Left ventricle myocardium inferior (tissue), 1 donor: ENCODE results near the gene RCSD1. TPM values are rescaled to one million over a fixed set of nuclear protein-coding genes. Genes with fewer than 3 reads are reported as not detected.

Experiments
- DNase-seq: peaks from one replicate; pipeline ENCODE4 v3.0.0-alpha.2; 2020
- H3K27ac ChIP-seq: fragments of 200-600 bp; replicated peaks from 2 replicates; pipeline ENCODE4 v1.8.0; 2021
- H3K27me3 ChIP-seq: fragments of 200-600 bp; 2 replicates; pipeline ENCODE4 v1.8.0; 2021; ENCODE audit warnings: low read depth
- H3K36me3 ChIP-seq: fragments of 200-600 bp; 2 replicates; pipeline ENCODE4 v1.8.0; 2021
- H3K4me1 ChIP-seq: fragments of 200-600 bp; 2 replicates; pipeline ENCODE4 v1.8.0; 2021
- H3K4me3 ChIP-seq: fragments of 200-600 bp; 2 replicates; pipeline ENCODE4 v1.8.0; 2021; ENCODE audit warnings: mild to moderate bottlenecking, moderate library complexity
- H3K9me3 ChIP-seq: fragments of 200-600 bp; replicated peaks from 2 replicates; pipeline ENCODE4 v1.8.0; 2021
- intact Hi-C: fragments of 100-400 bp; cut with micrococcal nuclease; formaldehyde crosslinking; loops from one replicate; pipeline ENCODE4 v1.11.0; 2022
- total RNA-seq: library from RNA; stranded (reverse); fragmentation: NEBNext Ultra II Directional; extraction: Animal tissue kit (Norgen Biotek cat#: 25700); gene quantifications from one replicate; pipeline ENCODE4 v1.2.1, GENCODE V29; 2021
- TF ChIP-seq, protein P1 (sequence below): fragments of 200-600 bp; IDR thresholded peaks from 2 replicates; pipeline ENCODE4 v1.8.0; 2021; ENCODE audit warnings: antibody characterized with exemption, mild to moderate bottlenecking, borderline replicate concordance
- donor health status: DM: no; HTN: yes; CAD: no; lungs with severe emphysema.

The RCSD1 gene
- total RNA-seq, 1 donor from 2014 or later = 42.7 TPM

DNA sequence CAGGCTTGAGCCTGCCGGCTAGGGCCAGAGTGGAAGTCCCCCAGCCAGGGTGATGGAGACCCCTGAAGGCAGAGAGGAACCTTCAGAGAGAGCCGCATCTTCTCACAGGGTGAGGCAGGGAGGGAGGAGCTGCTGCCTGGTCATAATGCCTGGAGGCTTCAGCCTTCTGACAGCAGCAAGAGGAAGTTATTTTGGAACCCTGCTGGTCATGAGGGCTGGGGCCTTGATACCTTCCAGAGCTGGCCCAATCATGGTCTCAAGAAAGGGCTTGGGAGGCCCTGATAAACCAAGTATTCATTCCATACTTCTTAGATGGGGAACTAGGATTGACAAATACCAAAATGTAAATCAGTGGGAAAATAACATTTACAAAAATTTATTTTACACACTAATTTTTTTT, 65.1 kb downstream of the RCSD1 start:
- H3K4me3 ChIP-seq = no peak overlapping the region
- no peak for DNase-seq
- TF ChIP-seq, protein P1, sequence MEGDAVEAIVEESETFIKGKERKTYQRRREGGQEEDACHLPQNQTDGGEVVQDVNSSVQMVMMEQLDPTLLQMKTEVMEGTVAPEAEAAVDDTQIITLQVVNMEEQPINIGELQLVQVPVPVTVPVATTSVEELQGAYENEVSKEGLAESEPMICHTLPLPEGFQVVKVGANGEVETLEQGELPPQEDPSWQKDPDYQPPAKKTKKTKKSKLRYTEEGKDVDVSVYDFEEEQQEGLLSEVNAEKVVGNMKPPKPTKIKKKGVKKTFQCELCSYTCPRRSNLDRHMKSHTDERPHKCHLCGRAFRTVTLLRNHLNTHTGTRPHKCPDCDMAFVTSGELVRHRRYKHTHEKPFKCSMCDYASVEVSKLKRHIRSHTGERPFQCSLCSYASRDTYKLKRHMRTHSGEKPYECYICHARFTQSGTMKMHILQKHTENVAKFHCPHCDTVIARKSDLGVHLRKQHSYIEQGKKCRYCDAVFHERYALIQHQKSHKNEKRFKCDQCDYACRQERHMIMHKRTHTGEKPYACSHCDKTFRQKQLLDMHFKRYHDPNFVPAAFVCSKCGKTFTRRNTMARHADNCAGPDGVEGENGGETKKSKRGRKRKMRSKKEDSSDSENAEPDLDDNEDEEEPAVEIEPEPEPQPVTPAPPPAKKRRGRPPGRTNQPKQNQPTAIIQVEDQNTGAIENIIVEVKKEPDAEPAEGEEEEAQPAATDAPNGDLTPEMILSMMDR = no peak
- peak overlapping the region; percentile 34 for H3K27ac ChIP-seq
- H3K9me3 ChIP-seq = no peaks in the 10 kb centered on the region
- H3K4me1 ChIP-seq = peaks cover 66% of the 10 kb centered on the region
- H3K36me3 ChIP-seq = peaks cover 88% of the 10 kb centered on the region
- no peaks in the 10 kb centered on the region for H3K27me3 ChIP-seq
- intact Hi-C loops = no loop called here

DNA sequence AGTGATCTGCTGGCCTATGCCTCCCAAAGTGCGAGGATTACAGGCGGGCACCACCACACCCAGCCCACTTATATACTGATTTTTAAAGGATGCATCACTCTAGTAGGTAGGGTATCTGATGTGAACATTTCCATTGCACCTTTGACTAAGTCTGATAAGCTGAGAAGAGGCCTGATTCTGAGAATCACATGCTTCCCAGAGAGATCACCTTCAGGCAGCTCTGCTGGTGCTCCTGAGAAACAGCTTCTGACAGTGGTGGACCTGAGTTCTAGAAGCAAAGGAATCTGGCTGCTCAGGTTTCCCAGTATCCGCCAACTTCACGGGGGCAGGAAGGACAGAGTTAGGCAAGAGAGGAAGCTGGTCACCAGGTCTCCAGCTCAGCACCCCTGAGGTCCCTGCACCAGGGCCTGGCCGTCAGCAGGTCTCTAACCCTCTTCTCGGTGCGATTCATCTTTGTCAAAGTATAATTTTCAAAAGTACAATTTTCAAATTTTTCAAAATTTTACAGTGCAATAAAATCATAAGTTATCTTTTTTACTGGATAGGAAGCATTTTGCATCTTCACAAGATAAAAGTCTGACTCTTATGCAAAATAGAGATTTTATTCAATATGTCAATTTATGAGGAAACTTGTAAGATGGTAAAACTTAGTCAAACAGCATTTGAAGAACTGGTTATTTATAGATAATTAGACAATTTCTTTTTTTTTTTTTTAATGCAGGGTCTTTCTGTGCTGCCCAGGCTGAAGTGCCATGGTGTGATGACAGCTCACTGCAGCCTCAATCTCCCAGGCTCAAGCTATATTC, 65.9 kb downstream of the RCSD1 start:
- H3K27me3 ChIP-seq = no peaks in the 10 kb centered on the region
- H3K27ac ChIP-seq = peak overlapping the region; percentile 34
- no peak for DNase-seq
- H3K4me1 ChIP-seq = peaks cover 69% of the 10 kb centered on the region
- intact Hi-C loops = no loop called here
- H3K4me3 ChIP-seq = no peak overlapping the region
- H3K9me3 ChIP-seq = no peaks in the 10 kb centered on the region
- TF ChIP-seq, protein P1 = no peak
- peaks cover 88% of the 10 kb centered on the region for H3K36me3 ChIP-seq

DNA sequence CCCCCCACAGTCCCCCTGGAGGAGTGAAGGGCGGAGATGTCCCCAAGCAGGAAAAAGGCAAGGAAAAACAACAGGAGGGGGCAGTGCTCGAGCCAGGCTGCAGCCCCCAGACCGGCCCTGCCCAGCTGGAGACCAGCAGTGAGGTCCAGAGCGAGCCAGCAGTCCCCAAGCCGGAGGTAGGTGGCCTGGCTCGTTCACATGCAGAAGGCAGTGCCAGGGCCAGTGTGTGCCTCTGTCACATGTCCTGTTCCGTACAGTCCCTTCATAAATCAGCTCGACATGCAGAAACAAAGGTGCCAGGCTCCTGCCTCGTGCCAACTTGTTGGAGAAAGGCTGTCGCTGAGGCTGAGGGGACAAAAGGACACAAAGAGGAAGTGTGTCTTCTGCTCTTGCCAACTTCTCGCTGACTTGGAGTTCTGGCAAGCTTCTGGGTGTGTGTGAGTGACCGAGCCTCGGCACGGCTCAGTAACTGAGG, 67.7 kb downstream of the RCSD1 start:
- Histone ChIP-seq H3K9me3 (no peaks in the 10 kb centered on the region), H3K4me3 (no peak overlapping the region), H3K27ac (peak overlapping the region; percentile 91), H3K4me1 (peaks cover 63% of the 10 kb centered on the region), H3K36me3 (peaks cover 83% of the 10 kb centered on the region), H3K27me3 (no peaks in the 10 kb centered on the region)
- peak; percentile 81 for DNase-seq
- TF ChIP-seq, protein P1 = no peak
- intact Hi-C loops = no loop called here

DNA sequence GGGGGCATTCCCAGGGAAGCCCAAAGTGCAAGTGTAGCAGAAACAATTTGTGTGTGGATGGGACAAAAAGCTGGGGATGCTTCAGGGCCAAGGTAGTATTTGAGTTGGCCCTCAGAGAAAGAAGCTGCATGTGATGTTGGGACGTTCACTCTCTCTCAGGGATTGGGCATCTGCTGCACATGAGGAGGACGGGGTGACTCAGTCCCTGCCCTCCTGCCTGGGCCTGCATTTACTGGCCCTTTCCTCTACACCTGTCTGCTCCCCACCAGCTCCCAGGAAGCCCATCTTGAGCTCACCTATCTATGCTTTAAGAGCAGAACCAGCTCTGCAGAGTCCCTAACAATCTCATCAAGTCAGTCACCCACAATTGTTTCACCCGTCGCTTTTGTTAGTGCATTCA, 68.3 kb downstream of the RCSD1 start:
- H3K9me3 ChIP-seq = no peaks in the 10 kb centered on the region
- peak overlapping the region; percentile 91 for H3K27ac ChIP-seq
- intact Hi-C loops = no loop called here
- no peak overlapping the region for H3K4me3 ChIP-seq
- H3K4me1 ChIP-seq = peaks cover 57% of the 10 kb centered on the region
- DNase-seq = no peak
- H3K27me3 ChIP-seq = no peaks in the 10 kb centered on the region
- TF ChIP-seq, protein P1 = no peak
- peaks cover 80% of the 10 kb centered on the region for H3K36me3 ChIP-seq

DNA sequence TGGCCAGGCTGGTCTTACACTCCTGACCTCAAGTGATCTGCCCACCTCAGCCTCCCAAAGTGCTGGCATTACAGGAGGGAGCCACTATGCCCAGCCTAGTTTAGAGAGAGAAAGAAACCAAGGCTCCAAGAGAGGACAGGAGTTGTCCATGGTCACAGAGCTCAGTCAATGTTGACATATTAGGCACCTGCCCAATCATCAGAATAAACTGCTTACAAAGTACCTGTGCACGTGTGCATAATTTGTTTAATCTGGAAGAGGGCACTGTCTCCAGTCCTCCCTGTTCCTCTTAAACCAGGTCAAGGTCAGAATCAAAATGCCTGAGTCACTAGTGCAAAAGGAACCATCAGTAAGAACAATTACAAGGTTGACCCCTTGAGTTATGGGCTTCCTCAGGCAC, 71.5 kb downstream of the RCSD1 start:
- Histone ChIP-seq H3K36me3 (peaks cover 77% of the 10 kb centered on the region), H3K27me3 (no peaks in the 10 kb centered on the region), H3K27ac (no peak overlapping the region), H3K4me1 (peaks cover 61% of the 10 kb centered on the region), H3K9me3 (no peaks in the 10 kb centered on the region), H3K4me3 (no peak overlapping the region)
- no peak for DNase-seq
- intact Hi-C loops = no loop called here
- TF ChIP-seq, protein P1 = no peak
